NCI-H2227 (cell line): ENCODE measurements around the gene SEBOX.
"Not testable (repeated sequence)": the region's sequence is repeated elsewhere in the genome, so short reads cannot be mapped to it uniquely, and the experiment has no call there.

Experiments
- DNase-seq: peaks from one replicate; lab custom pipeline; 2025; ENCODE audit not compliant: unreplicated experiment; lab: John Stamatoyannopoulos, UW

The SEBOX gene

DNA sequence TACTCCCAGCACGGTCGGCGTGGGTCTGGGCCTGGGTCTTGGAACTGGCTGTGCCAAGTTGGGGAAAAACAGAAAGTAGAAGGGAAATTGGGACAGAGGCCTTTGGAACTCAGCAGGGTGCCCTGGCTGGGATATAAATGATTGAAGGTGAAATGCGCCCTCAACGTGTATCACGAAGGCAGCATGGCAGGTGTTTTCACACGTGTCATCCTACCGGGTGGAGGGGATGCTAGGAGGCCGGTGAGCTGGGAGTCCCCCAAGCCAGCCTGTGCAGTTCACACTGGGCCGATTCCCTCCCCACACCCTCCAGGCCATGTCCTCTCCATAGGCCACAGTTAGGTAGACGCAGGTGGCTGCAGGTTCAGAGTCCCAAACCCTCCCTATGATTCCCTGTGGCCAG, 23.5 kb downstream of the SEBOX start:
- no peak for DNase-seq

DNA sequence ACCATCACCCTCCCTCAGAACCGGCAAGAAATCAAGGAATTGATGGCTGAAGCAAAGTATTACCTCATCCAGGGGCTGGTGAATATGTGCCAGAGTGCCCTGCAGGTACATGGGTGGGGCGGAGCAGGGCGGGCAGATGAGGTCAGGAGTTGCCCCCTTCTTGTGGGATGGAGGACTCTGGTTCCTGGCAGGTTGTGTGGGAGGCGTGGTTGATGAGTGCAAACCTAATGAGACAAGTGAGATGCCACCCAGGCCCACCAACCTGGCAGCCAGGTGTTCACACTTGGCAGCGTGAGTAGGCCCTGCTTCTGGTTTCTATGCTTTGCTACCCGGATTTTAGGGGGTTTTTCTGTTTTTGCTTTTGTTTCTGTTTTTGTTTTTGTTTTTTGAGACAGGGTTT, 24.6 kb downstream of the SEBOX start:
- no peak for DNase-seq

DNA sequence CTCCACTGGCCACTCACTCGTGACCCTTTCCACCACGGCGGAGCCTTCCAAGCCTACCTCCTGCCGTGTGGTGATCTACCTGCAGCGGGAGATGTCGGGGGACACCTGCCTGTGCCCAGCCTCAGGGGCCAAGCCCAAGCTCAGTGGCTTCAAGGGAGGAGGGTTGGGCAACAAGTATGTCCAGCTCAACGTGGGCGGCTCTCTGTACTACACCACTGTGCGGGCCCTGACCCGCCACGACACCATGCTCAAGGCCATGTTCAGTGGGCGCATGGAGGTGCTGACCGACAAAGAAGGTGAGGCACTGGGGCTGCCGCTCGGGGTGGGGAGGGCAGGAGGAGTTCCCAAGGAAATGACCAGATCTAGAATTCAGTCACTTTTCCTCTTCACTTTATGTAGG, 25.6 kb downstream of the SEBOX start:
- no peak for DNase-seq

DNA sequence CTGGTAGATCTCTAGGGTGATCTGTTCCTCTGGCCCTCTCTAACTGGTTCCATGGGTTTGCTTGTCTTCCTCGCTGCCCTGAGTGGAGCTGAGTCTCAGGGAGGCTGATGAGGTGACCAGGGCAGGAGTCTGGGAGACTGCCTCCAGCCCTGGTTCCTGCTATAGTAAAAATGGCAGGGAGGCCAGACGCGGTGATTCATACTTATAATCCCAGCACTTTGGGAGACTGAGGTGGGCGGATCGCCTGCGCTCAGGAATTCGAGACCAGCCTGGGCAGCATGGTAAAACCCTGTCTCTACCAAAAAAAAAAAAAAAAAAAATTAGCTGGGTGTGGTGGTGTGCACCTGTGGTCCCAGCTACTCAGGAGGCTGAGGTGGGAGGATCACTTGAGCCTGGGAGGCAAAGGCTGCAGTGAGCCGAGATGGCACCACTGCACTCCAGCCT, 26.2 kb downstream of the SEBOX start:
- DNase-seq = not testable (repeated sequence)

DNA sequence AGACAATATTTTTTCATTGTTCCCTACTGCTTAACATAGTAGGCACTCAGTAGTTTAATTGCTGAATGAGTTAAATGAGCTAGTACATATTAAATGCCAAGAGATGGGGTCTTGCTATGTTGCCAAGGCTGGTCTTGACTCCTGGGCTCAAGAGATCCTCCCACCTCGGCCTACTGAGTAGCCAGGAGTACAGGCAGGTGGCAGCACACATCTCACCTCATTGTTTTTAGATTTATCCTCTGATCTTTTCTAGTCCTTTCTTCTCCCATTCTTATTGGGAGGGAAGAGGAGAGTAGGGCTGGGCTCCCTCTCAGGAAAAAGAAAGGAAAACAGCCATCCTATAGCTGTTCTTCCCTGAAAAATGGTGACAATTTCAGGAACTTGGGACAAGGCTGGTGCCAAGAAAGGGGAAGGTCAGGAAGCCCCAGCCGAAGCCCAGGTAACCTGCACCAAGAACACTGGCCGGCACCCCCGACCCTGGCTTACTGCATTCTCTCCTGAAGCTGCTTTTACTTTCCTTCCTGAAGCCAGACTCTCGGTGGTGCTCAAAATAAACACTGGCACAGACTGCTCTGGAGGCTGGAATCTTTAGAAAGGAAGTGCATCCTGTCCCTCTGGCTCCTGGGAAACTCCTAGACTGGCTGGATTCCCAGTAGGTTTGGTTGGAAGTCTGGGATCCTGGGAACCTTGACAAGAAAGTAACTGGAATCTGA, 26.8 kb downstream of the SEBOX start:
- no peak for DNase-seq

DNA sequence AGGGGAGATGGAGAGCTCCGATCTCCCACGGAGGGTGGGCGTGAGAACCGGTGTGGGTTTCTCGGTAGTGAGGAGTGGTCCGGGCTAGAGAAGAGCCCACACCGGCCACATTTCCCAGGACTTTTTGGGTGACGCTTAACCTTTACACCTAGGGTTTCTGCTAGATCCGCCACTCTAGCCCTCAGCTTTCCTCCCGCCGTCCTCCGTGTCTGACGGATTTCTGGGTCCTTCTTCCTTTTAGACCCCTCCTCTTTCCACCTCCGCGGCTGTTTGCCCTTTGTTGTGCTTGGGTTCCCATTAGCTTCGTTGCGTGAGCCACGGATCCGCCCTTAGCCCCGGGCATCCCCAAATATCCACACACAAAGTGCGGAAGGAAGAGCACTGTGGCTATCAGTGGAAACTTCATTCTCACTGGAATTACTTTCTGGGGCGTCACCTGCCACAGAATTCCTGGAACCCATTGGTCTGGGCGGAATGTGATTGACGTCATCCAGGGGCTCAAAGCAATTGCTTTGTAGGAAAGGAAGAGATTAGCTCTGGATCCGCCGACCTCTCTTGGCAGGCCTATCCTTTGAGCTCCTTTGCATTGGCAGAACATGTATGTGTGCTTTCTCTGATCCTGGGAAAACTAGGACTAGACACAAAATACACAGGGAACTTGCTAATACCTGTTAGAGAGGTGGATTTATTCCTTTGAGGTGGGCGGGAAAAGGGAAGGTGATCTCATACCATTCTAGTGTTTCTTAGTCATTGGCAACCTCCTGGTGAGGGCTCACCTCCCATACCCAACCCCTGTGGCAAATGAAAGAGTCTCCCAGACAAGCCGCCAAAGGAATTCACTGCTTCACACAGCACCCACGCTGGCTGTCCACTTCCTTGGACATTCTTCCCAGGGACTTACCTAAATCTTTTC, 28.8 kb downstream of the SEBOX start:
- DNase-seq = peak; percentile 72

DNA sequence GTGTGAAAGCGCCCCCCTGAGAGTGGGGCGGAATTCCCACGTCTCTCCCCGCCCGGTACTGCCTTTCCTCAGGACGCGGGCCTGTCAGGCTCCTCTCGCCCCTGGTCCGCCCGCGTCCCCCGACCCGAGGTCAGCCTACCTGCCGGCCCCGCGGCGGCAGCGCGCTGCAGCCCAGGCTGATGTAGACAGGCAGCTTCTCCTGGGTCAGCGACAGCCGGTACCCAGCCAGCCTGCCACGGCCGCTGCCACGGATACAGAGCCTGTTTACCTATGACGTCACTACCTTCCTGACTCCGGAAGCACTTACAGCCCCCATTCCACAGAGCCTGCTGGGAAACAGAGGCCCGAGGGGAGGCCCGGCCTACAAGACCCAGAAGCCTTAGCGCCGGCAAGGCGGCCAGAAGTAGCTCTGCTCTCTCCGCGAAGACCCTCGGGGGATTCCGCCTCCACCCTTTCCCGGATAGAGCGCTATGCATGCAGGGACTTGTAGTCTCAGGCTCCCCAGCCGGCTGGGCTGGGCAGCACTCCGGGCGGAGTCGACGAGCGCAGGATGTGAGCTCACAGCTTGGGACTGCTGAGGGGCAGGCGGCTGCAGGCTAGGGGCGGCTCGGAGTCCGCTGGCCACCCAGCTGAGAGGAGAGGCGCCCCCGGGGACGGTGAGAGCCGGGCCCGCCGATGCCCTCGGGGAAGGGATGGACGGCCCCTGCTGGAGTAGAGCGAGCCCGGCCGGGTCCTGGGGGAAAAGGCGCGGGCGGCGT, 29.6 kb downstream of the SEBOX start, which contains the start of the genes IFT20 and TNFAIP1:
Gene IFT20, minus strand, starts transcription at position 272 of the 758 bp plus-strand sequence. CDS start 3,487 bp downstream, outside the sequence.
Gene TNFAIP1, plus strand, starts transcription at position 561 of the 758 bp plus-strand sequence. CDS start 3,761 bp downstream, outside the sequence.
- peak; percentile 98 for DNase-seq

DNA sequence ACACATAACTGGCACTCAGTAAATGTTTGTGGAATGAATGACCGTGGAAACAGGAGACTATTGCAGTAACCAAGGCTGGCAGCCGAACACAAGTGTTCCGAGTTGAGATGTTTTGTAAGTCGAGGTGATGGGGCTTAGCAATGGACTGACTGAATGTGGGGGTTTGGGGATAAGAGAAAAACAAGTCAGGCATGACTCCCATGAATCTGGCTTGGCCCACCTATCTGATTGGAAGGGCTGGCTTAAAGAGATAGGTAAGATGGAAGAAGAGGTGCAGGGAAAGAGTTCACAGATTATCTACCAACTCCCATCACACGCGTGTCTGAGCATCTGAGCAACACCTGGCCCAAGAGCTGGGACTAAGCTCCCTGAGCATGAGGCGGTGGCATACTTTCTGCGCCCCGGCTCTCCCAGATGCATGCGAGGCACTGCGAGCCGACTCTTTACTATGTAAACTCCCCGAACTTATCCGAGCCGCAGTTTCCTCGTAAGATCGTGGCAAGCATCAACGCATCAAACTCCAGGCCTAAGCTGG, 30.3 kb downstream of the SEBOX start:
- DNase-seq = no peak

DNA sequence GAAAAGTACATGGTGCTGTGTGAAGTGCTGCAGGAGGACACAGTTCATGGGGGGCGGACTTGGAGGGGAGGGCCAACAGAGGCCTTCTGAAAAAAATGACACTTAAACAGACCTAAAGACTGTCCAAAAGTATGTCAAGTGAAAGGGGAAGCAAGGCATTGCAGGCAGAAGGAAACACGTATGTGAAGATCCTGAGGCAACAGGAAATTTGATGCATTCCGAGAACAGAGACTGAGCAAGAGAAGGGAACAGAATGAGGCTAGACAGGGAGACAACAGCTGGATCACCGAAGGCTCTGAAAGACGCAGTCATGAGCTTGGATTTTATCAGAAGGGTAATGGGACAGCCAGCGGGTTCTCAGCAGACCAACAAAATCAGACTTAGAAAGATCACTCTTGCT, 30.8 kb downstream of the SEBOX start:
- no peak for DNase-seq

DNA sequence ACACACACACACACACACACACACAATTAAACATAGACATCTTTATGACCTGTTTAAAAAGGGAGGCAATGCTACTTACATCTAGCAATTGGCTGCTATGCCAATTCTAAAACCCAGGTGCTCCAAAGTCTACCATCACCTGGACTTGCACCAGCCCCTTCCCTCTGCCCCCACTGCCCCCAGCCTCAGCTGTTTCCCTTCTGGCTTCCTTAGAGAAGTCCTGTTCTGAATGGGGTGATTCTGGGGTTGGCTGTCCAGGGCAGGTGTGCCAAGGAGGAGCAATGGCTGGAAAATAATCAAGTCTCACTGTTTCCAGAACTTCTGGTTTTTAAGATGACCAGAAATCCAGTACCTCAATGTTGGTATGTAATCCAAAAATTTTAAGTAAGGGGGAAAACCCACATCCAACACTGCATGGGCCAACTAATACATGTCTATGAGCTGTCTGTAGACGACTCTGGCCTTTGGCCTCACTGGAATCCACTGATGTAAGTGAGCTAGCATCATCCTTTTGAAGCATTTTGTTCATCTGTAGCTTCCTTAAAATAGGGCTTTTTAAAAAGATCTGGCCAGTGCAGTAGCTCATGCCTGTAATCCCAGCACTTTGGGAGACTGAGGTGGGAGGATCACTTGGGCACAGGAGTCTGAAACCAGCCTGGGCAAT, 31.8 kb downstream of the SEBOX start:
- no peak for DNase-seq

DNA sequence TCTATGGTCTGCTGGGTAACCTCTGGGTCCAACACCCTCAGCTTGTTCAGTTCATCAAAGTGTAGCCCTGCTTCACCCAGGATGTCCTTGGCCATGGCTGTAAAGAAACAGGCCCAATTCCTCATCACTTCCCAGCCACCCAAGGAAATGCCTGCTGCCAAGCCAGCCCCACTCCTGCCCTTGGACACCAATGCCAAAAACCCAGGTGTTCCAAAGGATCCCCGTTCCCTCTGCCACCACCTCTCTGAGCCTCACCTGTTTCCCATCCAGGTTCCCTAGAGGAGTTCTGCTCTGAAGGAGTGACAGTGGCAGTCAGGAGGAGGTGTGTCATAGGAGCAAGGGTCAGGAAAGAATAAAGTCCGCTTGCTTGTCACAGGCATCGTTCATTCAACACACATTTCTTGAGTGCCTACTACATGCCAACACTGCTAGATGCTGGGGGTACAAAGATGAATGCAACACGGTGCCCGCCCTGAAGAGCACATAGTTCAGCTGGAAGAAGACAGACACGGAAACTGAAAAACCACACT, 33.0 kb downstream of the SEBOX start:
- no peak for DNase-seq

DNA sequence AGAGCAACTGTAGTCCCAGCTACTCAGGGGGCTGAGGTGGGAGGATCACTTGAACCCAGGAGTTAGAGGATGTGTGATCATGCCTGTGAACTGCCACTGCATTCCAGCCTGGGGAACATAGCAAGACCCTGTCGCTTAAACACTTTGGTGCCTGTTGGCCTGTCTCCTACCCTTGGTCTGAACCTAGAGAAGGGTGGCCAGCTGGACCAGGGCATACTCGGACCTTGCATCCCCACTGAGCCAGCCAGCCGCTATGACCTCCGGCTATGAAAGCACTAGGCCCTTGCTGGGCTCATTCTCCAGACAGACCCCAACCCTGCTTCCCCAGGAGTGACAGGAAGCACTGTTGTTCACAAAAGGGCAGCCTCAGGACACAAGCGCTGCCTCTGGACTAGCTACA, 34.3 kb downstream of the SEBOX start:
- no peak for DNase-seq

DNA sequence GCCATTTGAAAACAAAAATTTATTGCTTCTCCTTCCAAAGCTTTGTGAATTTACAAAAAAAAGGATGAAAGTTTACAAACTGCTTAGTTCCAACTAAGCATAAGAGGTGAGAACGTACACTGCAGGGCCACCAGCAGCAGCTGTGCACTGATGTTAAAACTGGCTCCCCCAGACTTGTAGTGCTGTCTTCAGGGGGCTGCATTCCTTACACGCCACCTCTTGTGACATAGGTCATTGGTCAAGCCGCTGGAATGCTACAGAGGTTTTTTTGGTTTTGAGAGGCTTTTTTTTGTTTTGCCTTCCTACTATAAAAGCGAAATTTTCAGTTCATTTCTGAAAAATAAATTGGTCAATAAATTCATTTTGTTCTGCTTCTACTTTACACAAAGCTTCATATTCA, 36.7 kb downstream of the SEBOX start:
- DNase-seq = no peak

DNA sequence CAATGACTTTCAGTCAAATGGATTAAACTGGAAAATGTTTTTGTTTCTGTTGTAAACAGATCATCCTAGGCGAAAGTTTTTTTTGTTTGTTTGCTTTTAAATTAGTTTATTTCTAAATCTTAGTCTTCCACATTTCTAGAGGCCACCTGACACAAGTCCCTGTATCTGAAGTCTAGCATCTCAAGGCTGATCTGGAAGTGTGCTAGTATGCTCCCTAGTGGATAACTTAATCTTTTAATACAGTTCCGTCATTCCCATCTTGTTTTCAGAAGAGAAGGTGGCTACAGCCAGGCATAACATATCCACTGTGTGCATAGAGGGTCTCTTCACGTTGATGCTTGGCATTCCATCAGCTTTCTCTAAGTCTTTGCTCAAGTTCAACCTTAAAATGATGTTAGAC, 37.3 kb downstream of the SEBOX start:
- no peak for DNase-seq

DNA sequence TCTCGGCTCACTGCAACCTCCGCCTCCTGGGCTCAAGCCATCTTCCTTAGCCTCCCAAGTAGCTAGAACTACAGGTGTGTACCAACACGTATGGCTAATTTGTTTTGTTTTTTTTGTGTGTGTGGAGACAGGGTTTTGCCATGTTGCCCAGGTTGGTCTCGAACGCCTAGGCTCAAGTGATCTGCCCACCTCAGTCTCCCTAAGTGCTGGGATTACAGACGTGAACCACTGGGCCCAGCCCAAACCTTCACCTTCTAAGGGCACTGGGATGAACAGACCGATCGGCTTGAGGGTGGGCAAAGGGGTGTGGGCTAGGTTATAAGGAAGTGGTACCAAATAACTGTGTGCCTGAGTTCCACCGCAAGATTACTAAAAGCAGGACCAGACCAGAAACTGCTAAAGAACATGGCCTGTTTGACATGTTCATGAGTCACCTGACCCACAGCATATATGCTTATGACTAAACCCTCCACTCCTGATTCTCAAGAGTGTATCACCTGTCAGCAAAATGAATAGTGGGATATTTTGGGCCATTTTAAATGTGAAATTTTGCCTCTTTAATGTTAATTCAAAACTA, 37.9 kb downstream of the SEBOX start:
- no peak for DNase-seq

DNA sequence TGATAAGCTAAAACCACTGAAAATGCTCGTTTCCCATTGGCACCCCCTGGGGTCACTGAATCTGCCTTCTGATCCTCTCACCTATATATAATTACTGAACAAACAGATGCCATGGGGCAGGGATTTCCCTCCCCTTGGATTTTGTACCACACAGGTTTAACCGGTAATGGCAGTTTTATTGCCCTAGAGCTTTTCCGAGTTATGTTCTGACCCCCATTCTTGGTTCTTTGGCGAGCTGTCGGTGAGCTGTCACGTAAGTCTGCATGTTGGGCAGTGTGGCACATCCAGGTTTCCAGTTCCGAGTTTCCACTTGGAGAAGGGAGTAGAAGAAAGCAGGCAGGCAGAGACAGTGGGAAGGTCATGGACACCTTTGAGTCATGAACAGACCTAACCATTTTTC, 38.9 kb downstream of the SEBOX start:
- no peak for DNase-seq

DNA sequence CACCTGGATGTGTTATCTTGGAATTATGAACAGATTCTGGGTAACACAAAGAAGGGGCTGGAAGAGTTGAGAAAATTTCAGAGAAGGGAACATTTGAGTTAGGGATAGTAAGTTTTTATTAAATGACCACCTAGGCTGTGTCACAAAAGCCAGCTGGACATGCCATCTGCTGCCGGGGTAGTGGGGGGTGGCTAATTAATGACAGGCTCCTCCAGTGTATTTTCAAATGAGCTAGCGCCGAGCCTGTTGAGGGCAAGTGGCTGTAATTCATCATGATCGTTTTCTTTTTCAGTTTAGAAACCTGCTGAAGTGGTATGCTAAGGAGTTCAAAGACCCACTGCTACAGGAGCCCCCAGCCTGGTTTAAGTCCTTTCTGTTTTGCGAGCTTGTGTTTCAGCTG, 39.8 kb downstream of the SEBOX start:
- no peak for DNase-seq

DNA sequence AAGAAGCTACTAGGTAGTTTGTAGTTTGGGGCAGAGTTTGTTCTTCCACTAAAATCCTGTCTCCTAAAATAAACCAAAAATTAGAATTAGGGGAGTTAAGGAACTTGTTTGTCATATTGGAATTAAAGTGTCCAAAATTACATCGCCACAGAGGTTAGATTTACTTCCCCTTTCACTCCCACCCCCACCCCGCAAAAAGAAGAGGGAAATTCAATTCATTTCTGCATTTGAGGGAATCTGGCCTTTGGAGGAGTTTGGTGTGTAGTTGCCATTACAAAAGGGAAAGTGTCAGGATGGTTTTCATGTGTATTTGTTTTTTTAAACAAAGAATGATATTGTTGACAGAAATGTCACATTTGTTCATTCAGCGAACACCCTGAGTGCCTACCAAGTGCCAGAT, 40.2 kb downstream of the SEBOX start:
- DNase-seq = no peak

DNA sequence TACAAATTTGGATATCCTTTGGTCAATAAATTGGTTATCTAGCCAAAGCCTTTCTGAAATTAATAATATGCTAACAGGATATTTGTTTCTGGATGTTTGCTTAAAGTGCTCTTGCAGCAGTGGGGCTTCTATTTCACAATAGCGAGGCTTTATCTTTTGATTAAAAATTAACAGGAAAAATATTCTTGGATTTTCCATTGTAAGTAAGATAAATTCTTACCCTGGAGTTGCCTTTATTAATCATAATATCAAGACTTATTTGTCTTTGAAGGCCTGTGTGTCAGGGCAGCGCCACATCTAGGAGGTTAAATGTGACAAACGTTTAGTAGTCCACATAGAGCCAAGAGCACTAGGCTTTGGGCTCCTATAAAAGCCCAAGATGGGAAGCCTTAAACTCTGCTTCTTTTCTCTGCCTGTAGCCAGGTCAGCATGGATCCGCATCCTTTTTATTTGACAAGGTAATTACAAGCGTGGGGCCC, 40.7 kb downstream of the SEBOX start:
- peak; percentile 16 for DNase-seq
